H1 (cell line): ENCODE data around the gene RRM1.

Source experiments
- EP300 ChIP-seq, 2 experiments: IDR thresholded peaks; 1 replicate in 1 of 2; 2 replicates in 1 of 2; pipeline ENCODE4 v1.6.1; 2011 to 2012; ENCODE audit warnings: low read depth in 2 of 2, low read length in 2 of 2, mild to moderate bottlenecking in 2 of 2, borderline replicate concordance in 1 of 2, inconsistent platforms in 1 of 2, moderate library complexity in 1 of 2
- HDAC6 ChIP-seq: IDR thresholded peaks from one replicate; pipeline ENCODE4 v1.7.1; 2012; ENCODE audit warnings: low read depth, mild to moderate bottlenecking, inconsistent platforms, low read length, moderate library complexity
- JUND ChIP-seq: IDR thresholded peaks from 2 replicates; pipeline ENCODE4 v1.6.1; 2011; ENCODE audit warnings: mild to moderate bottlenecking, improper control_type of control experiment, low read length
- POLR2A ChIP-seq, 2 experiments: IDR thresholded peaks; 1 replicate in 1 of 2; 2 replicates in 1 of 2; pipeline ENCODE4 v1.6.1; 2011; ENCODE audit warnings: low read depth in 2 of 2, low read length in 2 of 2, mild to moderate bottlenecking in 2 of 2; ENCODE audit errors: control extremely low read depth in 1 of 2
- POLR2AphosphoS5 ChIP-seq: IDR thresholded peaks from 2 replicates; pipeline ENCODE4 v1.6.1; 2011; ENCODE audit warnings: low read depth, low read length
- RAD21 ChIP-seq, 2 experiments: IDR thresholded peaks in 1 of 2; conservative IDR thresholded peaks in 1 of 2; 2 replicates each; pipeline ENCODE4 v1.6.1; 2011; ENCODE audit warnings: low read depth in 2 of 2, low read length in 2 of 2, improper control_type of control experiment in 1 of 2, inconsistent platforms in 1 of 2, mild to moderate bottlenecking in 1 of 2, moderate library complexity in 1 of 2
- RBBP5 ChIP-seq: IDR thresholded peaks from 2 replicates; pipeline ENCODE4 v1.7.1; 2012; ENCODE audit warnings: low read depth, mild to moderate bottlenecking, inconsistent platforms, low read length, moderate library complexity, borderline replicate concordance
- RFX5 ChIP-seq: IDR thresholded peaks from 2 replicates; pipeline ENCODE4 v1.6.1; 2011; ENCODE audit warnings: low read depth, low read length, improper control_type of control experiment, borderline replicate concordance
- SP1 ChIP-seq: IDR thresholded peaks from 2 replicates; pipeline ENCODE4 v1.6.1; 2011; ENCODE audit warnings: low read depth, low read length
- TAF1 ChIP-seq: IDR thresholded peaks from 2 replicates; pipeline ENCODE4 v1.6.1; 2011; ENCODE audit warnings: mild to moderate bottlenecking, low read depth, low read length
- TCF12 ChIP-seq: IDR thresholded peaks from 2 replicates; pipeline ENCODE4 v1.6.1; 2011; ENCODE audit warnings: low read depth, mild to moderate bottlenecking, low read length
- TF ChIP-seq, protein P1 (sequence below), 3 experiments: IDR thresholded peaks; 1 replicate in 2 of 3; 2 replicates in 1 of 3; pipeline versions ENCODE4 v1.5.1 to v1.6.1; 2011; ENCODE audit warnings: low read length in 3 of 3, mild to moderate bottlenecking in 3 of 3, inconsistent platforms in 2 of 3, low read depth in 1 of 3, moderate library complexity in 1 of 3; ENCODE audit not compliant: insufficient read depth in 1 of 3; ENCODE audit errors: control extremely low read depth in 1 of 3
- TF ChIP-seq, protein P2 (sequence below): IDR thresholded peaks from 2 replicates; pipeline ENCODE4 v1.6.1; 2011; ENCODE audit warnings: low read depth, mild to moderate bottlenecking, low read length; ENCODE audit not compliant: insufficient read depth
- TF ChIP-seq, protein P3 (sequence below): IDR thresholded peaks from 2 replicates; pipeline ENCODE4 v1.6.1; 2012; ENCODE audit warnings: inconsistent platforms

DNA sequence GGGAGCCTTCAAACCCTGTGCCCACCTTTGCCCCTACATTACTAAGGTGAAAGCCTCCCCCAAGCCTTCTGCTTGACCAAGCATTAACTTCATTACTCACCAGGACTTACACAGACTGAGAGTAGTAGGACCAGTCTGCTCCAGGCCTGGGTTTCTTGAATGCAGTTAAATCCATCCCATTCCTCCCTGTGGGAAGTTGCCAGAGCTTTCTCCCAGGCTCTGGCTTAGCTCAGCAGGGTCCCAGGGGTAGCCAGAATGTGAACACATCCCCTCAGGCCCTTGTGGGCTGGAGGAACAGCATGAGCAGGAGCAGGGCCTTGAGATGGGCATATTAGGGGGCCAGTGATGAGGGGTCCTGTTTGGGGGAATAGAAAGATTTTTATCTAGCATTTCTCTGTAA lies 59.9 kb downstream of the RRM1 start:
- TF ChIP-seq HDAC6 (no peak), POLR2A (IDR thresholded peaks at IDR 0.05; ENCODE audit: control extremely low read depth in 1 of 2, low read depth in 2 of 2, low read length in 2 of 2) (no peak), JUND (no peak), RBBP5 (no peak), RFX5 (no peak), EP300 (IDR thresholded peaks at IDR 0.05; ENCODE audit: borderline replicate concordance in 1 of 2, low read depth in 2 of 2, low read length in 2 of 2) (no peak), SP1 (no peak), RAD21 (IDR thresholded peaks at IDR 0.05 in 1 of 2, conservative IDR thresholded peaks at IDR 0.05 in 1 of 2; ENCODE audit: low read depth in 2 of 2, low read length in 2 of 2) (no peak), TCF12 (no peak), TAF1 (no peak), POLR2AphosphoS5 (no peak)
- TF ChIP-seq, protein P1, sequence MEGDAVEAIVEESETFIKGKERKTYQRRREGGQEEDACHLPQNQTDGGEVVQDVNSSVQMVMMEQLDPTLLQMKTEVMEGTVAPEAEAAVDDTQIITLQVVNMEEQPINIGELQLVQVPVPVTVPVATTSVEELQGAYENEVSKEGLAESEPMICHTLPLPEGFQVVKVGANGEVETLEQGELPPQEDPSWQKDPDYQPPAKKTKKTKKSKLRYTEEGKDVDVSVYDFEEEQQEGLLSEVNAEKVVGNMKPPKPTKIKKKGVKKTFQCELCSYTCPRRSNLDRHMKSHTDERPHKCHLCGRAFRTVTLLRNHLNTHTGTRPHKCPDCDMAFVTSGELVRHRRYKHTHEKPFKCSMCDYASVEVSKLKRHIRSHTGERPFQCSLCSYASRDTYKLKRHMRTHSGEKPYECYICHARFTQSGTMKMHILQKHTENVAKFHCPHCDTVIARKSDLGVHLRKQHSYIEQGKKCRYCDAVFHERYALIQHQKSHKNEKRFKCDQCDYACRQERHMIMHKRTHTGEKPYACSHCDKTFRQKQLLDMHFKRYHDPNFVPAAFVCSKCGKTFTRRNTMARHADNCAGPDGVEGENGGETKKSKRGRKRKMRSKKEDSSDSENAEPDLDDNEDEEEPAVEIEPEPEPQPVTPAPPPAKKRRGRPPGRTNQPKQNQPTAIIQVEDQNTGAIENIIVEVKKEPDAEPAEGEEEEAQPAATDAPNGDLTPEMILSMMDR (IDR thresholded peaks at IDR 0.05; ENCODE audit: control extremely low read depth in 1 of 3, insufficient read depth in 1 of 3, low read depth in 1 of 3, low read length in 3 of 3), result no peak
- TF ChIP-seq, protein P2, sequence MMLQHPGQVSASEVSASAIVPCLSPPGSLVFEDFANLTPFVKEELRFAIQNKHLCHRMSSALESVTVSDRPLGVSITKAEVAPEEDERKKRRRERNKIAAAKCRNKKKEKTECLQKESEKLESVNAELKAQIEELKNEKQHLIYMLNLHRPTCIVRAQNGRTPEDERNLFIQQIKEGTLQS, result no peak
- TF ChIP-seq, protein P3, sequence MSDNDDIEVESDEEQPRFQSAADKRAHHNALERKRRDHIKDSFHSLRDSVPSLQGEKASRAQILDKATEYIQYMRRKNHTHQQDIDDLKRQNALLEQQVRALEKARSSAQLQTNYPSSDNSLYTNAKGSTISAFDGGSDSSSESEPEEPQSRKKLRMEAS, result no peak
